ENCODE results near the gene LY9.
A peak's percentile ranks its signal among the peaks of the same experiment; 100 is the strongest.

LY9 gene

GRCh38 chr1:160838888-160839287, 42.9 kb downstream of the LY9 start:
- DNase-seq = no peak

GRCh38 chr1:160839746-160840145, 43.8 kb downstream of the LY9 start:
- no peak for DNase-seq

- DNase-seq = no peak
These were observed 45.1 kb downstream of the LY9 start for GRCh38 chr1:160841079-160841478.

GRCh38 chr1:160844447-160845232, 48.7 kb downstream of the LY9 start:
- no peak for DNase-seq

- DNase-seq = no peak
These were observed 50.3 kb downstream of the LY9 start for GRCh38 chr1:160846281-160846680.

- no peak for DNase-seq
These were observed 54.6 kb downstream of the LY9 start for GRCh38 chr1:160850541-160850940.

- no peak for DNase-seq
These were observed 55.0 kb downstream of the LY9 start for GRCh38 chr1:160850993-160851392.

GRCh38 chr1:160853014-160853413, 57.0 kb downstream of the LY9 start:
- DNase-seq = no peak

- no peak for DNase-seq
These were observed 57.8 kb downstream of the LY9 start for GRCh38 chr1:160853754-160854153.

- no peak for DNase-seq
These were observed 59.4 kb downstream of the LY9 start for GRCh38 chr1:160855181-160855981.

- no peak for DNase-seq
These were observed 62.1 kb downstream of the LY9 start for GRCh38 chr1:160858097-160858496.

- DNase-seq = no peak
These were observed 62.5 kb downstream of the LY9 start for GRCh38 chr1:160858507-160858906.

GRCh38 chr1:160859166-160859565, 63.2 kb downstream of the LY9 start:
- peak; percentile 60 to 66 for DNase-seq

GRCh38 chr1:160860840-160861505, 65.0 kb downstream of the LY9 start:
- DNase-seq = no peak

GRCh38 chr1:160862203-160863060, 66.5 kb downstream of the LY9 start, which contains the start of gene CD244:
CD244 (minus strand) TSS chr1:160862887; CDS start chr1:160862677, 210 bp downstream.
- peak; percentile 92 to 94 for DNase-seq

GRCh38 chr1:160863061-160863773, 67.2 kb downstream of the LY9 start:
- DNase-seq = no peak

GRCh38 chr1:160863774-160864131, 67.8 kb downstream of the LY9 start:
- peak in 1 of 2 experiments; percentile 15 for DNase-seq

- DNase-seq = no peak
These were observed 68.2 kb downstream of the LY9 start for GRCh38 chr1:160864173-160864572.

- no peak for DNase-seq
These were observed 69.4 kb downstream of the LY9 start for GRCh38 chr1:160865337-160865736.

- no peak for DNase-seq
These were observed 70.2 kb downstream of the LY9 start for GRCh38 chr1:160866001-160866694.

GRCh38 chr1:160866695-160867260, 70.8 kb downstream of the LY9 start:
- DNase-seq = no peak

All from AML-193 (cell line).